HUES6 (cell line): ENCODE results near the gene FBF1.
"Not testable (repeated sequence)": the region's sequence is repeated elsewhere in the genome, so short reads cannot be mapped to it uniquely, and the experiment has no call there.

ENCODE experiments used
- H3K27ac ChIP-seq: 2 replicates; pipeline ENCODE4 v1.7.0; 2013; ENCODE audit warnings: low read depth, mild to moderate bottlenecking, low read length, inconsistent platforms
- H3K27me3 ChIP-seq: 2 replicates; pipeline ENCODE4 v1.6.1; 2013; ENCODE audit warnings: low read length; ENCODE audit not compliant: control insufficient read depth, insufficient read depth
- H3K36me3 ChIP-seq: 2 replicates; pipeline ENCODE4 v1.6.1; 2013; ENCODE audit warnings: low read length; ENCODE audit not compliant: control insufficient read depth, insufficient read depth
- H3K4me1 ChIP-seq: 2 replicates; pipeline ENCODE4 v1.6.1; 2013; ENCODE audit warnings: low read length; ENCODE audit not compliant: control insufficient read depth, insufficient read depth
- H3K4me3 ChIP-seq: 2 replicates; pipeline ENCODE4 v1.5.1; 2013; ENCODE audit warnings: low read depth, low read length
- H3K9ac ChIP-seq: one replicate; pipeline ENCODE4 v1.6.1; 2013; ENCODE audit warnings: mild to moderate bottlenecking, low read length
- H3K9me3 ChIP-seq: 2 replicates; pipeline ENCODE4 v1.6.1; 2013; ENCODE audit warnings: low read depth, low read length; ENCODE audit not compliant: control insufficient read depth, insufficient read depth

Gene FBF1

DNA sequence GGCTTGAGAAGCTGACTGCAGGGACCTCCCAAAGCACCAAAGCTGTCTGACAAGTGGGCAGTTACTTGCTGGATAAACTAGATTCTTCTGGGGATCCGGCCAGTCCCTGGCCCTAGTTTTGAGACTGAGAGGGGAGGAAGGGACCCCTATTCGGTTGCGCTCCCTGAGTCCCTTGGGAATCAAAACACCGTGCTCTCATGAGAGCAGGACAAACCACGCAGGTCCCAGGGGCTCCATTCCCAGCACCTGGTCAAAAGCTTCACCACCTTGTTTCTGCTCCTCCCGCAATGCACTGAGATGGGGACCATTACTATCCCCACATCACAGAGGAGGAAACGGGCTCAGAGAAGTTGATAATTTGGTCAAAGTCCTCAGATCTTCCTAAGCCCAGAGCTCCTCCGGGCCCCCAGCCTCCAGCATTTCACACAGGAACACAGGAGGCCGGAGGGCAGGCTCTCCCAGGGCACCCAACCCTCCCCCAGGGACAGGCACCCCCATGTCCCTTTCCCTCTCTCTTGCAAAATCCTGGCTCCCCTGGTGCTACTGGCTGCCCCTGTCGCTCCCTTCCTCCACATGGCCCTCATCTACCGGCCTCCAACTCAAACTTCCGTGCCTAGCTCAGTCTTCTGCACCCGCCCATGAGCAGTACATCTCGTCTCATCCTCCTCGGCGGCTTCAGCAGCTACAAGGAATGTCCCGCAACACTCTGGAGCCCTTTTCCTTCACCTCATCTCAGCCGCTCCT is 47.4 kb downstream of the FBF1 start:
- H3K4me1 ChIP-seq, result peaks cover 32% of the 10 kb centered on the region

DNA sequence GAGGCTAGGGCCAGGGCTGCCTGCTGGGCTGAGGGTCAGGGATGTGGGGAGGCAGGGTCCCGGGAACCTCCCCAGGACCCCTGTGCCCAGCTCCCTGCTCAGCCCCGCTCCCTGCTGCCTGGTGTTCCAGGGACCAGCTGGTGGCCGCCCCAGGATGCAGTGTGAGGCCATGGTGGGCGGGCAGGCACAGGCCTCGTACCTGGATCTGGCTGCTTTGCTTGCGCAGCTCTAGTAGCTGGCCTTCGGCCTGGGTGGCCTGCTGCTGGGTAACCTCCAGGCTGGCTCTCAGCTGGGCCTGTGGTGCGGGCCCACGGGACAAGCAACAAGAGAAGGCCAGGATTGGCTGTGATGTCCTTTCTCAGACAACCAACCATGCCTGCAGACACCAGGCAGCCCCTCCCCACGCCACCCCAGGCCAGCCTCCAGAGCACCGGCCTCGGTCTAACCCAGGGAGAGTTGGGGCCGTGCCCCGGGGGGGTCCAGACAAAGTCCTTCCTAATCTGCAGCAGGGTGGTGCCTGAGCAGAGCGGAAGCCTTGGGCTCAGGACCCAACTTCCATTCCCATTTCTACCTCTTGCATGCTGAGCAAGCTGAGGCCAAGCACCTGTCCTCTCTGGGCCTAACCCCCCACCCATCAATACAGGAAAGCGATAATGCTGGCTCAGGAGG is 48.2 kb downstream of the FBF1 start:
- Histone ChIP-seq H3K4me1 (peaks cover 29% of the 10 kb centered on the region), H3K27me3 (no peaks in the 10 kb centered on the region), H3K36me3 (peaks cover 39% of the 10 kb centered on the region), H3K9ac (no peak overlapping the region), H3K27ac (no peak overlapping the region), H3K4me3 (no peak overlapping the region), H3K9me3 (no peaks in the 10 kb centered on the region)

More for the DNA sequence above, 47.4 kb downstream of the FBF1 start:
- Histone ChIP-seq H3K4me3 (no peak overlapping the region), H3K9me3 (no peaks in the 10 kb centered on the region), H3K27me3 (no peaks in the 10 kb centered on the region), H3K9ac (no peak overlapping the region), H3K36me3 (peaks cover 39% of the 10 kb centered on the region), H3K27ac (no peak overlapping the region)

DNA sequence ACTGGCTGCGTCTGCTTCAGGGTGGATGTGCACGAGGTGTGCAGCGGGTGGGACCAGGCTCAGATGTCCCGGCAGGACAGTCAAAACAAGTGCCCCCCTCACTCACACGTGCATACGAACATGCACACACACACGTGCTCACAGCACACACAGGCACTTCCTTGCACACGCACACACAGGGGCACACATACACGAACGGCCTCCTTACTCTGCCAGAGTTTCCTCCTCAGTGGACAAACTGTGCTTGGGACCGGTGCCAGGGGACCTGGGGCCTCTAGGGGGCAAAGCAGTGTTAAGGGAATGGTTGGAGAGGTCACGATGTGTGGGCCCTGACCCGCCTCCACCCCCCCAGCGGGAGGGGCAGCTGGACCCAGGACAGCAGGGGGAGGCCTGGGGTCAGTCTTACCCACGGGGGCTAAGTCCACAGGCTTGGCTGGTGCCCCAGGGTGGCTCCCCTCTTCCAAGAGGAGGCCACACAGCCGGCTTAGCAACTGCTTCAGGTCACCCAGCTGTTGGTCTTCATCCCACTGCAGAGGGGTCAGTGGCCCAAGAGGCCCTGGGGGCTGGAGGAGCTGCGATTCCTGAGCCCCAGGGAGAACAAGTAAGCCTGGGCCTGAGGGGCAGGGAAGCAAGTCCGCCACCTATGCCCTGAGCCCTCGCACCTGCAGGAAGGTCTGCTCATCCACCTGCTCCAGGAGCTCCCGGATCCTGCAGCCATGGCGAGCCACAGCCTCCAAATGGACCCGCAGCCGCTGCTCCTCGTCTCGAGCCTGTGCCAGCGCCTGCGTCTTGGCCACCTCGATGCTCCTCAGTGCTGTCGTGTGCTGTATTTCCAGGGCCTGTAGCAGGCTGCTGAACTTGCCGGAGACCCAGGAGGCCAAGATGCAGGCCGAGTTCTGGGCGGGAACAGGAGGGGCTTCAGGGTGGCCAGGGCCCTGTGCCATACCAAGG is 49.0 kb downstream of the FBF1 start:
- H3K9ac ChIP-seq, result no peak overlapping the region
- H3K27ac ChIP-seq, result no peak overlapping the region
- no peaks in the 10 kb centered on the region for H3K27me3 ChIP-seq
- H3K36me3 ChIP-seq, result peaks cover 39% of the 10 kb centered on the region
- H3K9me3 ChIP-seq, result no peaks in the 10 kb centered on the region
- no peak overlapping the region for H3K4me3 ChIP-seq
- peaks cover 22% of the 10 kb centered on the region for H3K4me1 ChIP-seq

DNA sequence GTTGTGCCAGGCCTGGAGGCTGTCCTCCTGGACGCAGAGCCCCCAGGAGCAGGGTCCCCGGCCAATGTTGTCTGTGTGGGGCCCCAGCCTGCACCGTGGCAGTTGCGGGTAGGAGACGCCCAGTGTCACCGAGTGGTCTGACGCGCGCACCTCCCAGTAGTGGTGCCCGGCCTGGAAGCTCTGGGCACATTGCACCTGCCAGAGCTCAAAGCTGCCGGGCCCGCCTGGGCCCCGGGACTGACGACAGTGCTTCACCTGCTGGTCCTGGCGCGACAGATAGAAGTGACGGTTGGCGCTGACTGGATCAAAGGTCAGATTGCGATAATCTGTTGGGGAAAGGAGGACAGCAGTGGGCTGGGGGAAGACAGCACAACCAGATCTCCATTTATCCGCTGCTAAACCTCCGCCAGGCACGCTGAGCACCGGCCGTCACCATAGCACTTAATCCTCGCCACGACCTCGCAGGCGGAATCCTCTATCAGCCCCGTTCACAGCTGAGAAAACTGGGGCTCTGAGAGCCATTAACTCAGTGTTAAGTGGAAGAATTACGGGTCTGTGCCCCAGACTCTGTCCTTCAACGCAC is 49.7 kb downstream of the FBF1 start:
- Histone ChIP-seq H3K4me1 (peaks cover 22% of the 10 kb centered on the region), H3K9ac (no peak overlapping the region), H3K27me3 (no peaks in the 10 kb centered on the region), H3K4me3 (no peak overlapping the region), H3K9me3 (no peaks in the 10 kb centered on the region), H3K36me3 (peaks cover 39% of the 10 kb centered on the region), H3K27ac (no peak overlapping the region)

DNA sequence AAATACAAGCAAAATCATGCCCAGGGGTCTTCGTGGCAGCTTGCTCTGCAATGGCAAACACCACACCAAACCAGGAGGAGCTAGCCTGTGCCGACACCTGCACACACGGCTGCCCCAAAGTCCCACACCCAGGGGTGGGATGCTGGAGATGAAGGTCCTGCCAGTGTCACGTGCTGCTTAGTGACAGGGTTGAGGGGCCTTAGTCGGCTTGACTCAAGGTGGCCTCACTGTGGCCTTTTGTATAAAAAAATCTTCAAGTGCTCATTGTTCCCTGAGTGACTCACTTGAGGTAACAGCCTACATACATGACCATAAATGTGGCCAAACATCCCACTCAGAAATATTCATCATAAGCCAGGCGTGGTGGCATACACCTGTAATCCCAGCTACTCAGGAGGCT is 51.4 kb downstream of the FBF1 start:
- no peak overlapping the region for H3K4me3 ChIP-seq
- H3K9ac ChIP-seq, result no peak overlapping the region
- H3K36me3 ChIP-seq, result peaks cover 39% of the 10 kb centered on the region
- H3K4me1 ChIP-seq, result peaks cover 8% of the 10 kb centered on the region
- H3K27me3 ChIP-seq, result no peaks in the 10 kb centered on the region
- no peak overlapping the region for H3K27ac ChIP-seq
- no peaks in the 10 kb centered on the region for H3K9me3 ChIP-seq

DNA sequence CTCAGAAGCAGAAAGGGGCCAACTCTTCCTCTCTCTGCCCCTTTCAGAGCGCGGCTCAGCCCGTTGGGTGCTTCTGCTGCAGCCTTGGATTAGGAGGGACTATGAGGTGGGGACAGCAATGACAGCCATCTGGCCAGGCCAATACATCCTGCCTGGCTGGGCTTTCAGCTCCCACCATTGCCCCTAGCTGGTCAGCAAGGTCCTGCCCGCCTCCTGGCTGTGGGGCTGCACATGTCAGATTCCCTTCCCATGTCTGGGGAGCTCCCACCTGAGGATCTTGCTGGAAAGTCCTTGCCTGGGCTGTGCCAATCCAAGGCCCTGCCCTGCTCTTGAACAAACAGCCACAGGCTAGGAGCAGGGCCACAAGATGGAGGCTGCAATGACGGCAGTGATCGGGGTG is 52.4 kb downstream of the FBF1 start:
- H3K4me1 ChIP-seq, result no peaks in the 10 kb centered on the region
- H3K36me3 ChIP-seq, result peaks cover 39% of the 10 kb centered on the region
- no peak overlapping the region for H3K27ac ChIP-seq
- H3K4me3 ChIP-seq, result no peak overlapping the region
- H3K27me3 ChIP-seq, result no peaks in the 10 kb centered on the region
- no peak overlapping the region for H3K9ac ChIP-seq
- H3K9me3 ChIP-seq, result no peaks in the 10 kb centered on the region

DNA sequence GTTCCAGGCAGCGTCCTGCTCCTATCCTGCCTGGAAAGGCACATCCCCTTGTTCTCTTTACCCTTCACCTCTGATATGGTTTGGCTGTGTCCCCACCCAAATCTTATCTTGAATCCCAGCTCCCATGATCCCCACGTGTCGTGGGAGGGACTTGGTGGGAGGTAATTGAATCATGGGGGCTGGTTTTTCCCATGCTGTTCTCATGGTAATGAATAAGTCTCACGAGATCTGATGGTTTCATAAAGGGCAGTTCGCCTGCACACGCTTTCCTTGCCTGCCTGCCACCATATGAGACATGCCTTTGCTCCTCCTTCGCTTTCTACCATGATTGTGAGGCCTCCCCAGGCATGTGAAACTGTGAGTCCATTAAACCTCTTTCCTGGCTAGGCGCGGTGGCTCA is 55.0 kb downstream of the FBF1 start:
- H3K27ac ChIP-seq, H3K4me3 ChIP-seq, H3K4me1 ChIP-seq, H3K9ac ChIP-seq, H3K9me3 ChIP-seq, H3K27me3 ChIP-seq: not testable (repeated sequence)
- peaks cover 21% of the 10 kb centered on the region for H3K36me3 ChIP-seq

DNA sequence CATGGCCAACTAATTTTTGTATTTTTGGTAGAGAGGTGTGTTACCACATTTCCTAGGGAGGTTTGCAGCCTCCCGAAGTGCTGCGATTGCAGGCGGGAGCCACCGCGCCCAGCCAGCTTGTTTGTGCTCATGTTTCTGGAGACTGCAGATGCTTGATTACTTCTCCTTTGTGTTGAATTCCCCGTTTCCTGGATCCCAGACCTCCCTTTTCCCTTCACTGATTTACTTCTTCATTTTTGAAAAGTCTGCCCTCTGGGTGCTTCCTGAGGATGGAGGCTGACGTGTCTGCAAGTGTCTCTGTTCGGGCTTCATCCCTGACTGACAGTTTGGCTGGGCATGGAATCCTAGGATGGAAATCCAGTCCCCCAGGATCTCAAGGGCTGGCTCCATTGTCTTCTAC is 55.4 kb downstream of the FBF1 start:
- Histone ChIP-seq H3K27ac (no peak overlapping the region), H3K4me3 (no peak overlapping the region), H3K9ac (no peak overlapping the region), H3K4me1 (no peaks in the 10 kb centered on the region), H3K36me3 (peaks cover 16% of the 10 kb centered on the region), H3K9me3 (no peaks in the 10 kb centered on the region), H3K27me3 (no peaks in the 10 kb centered on the region)

DNA sequence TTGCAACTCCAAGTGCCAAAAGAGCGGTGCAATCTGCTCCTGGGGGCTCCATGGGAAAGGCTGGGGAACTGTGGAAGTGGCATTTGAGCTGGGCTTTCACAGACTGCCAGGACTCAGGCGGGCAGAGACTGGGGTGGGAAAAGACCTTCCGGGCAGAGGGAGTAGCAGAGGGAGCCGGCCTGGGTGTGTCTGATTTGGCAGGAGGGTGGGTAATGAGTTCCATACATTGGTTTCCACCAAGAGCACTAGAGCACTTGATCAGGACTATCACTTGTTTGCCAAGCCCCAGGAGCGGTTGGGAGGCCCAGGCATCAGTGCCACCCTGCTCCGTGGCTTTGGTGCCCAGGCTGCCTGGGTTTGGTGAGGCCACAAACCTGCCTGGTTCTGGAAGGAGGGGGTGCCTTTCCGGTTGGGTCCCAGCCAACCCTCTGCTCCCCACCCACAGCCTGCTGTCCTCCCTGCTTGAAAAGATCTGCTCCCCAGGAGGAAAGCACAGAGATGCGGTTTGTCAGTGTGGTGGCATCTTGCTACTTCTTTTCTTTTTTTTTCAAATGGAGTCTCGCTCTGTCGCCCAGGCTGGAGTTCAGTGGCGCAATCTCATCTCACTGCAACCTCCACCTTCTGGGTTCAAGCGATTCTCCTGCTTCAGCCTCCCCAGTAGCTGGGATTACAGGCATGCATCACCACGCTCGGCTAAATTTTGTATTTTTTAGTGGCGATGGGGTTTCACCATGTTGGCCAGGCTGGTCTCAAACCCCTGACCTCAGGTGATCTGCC is 59.0 kb downstream of the FBF1 start:
- Histone ChIP-seq H3K27ac (no peak overlapping the region), H3K9ac (no peak overlapping the region), H3K4me1 (peaks cover 6% of the 10 kb centered on the region), H3K27me3 (peaks cover 21% of the 10 kb centered on the region), H3K36me3 (no peaks in the 10 kb centered on the region), H3K9me3 (no peaks in the 10 kb centered on the region), H3K4me3 (no peak overlapping the region)

DNA sequence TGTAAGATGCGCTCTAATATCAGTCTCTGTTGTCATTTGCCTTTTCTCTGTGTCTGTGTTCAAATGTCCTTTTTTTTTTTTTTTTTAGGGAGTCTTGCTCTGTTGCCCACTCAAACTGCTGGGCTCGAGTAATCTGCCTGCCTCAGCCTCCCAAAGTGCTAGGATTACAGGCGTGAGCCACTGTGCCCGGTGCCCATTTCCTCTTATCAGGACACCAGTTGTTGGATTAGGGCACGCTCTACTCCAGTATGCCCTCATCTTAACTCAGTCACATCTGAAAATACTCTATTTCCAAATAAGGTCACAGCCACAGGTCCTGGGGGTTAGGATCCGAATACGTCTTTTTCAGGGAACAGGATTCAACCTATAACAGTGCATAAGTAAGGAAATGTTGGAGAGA is 60.6 kb downstream of the FBF1 start:
- Histone ChIP-seq H3K4me1 (peaks cover 18% of the 10 kb centered on the region), H3K9ac (no peak overlapping the region), H3K27ac (no peak overlapping the region), H3K9me3 (no peaks in the 10 kb centered on the region), H3K4me3 (no peak overlapping the region), H3K36me3 (no peaks in the 10 kb centered on the region), H3K27me3 (peaks cover 25% of the 10 kb centered on the region)
